HepG2 (cell line): ENCODE measurements around the gene FGFR3. TPM values are rescaled to one million over a fixed set of nuclear protein-coding genes. Genes with fewer than 3 reads are reported as not detected.

ENCODE experiments used
- ARID5B ChIP-seq: IDR thresholded peaks from 2 replicates; pipeline ENCODE4 v1.4.0; 2020; ENCODE audit warnings: mild to moderate bottlenecking, missing genetic modification reagents
- DZIP1 ChIP-seq: sonication (generic); formaldehyde crosslinking; IDR thresholded peaks from 2 replicates; pipeline ENCODE4 v1.5.0; 2020; ENCODE audit warnings: mild to moderate bottlenecking, missing genetic modification reagents
- EED ChIP-seq: sonication (generic); formaldehyde crosslinking; IDR thresholded peaks from 2 replicates; pipeline ENCODE4 v1.5.0; 2020; ENCODE audit warnings: mild to moderate bottlenecking, missing genetic modification reagents
- PATZ1 ChIP-seq: sonication (generic); formaldehyde crosslinking; IDR thresholded peaks from 2 replicates; pipeline ENCODE4 v1.4.0; 2020; ENCODE audit warnings: missing genetic modification reagents
- PHF21A ChIP-seq: sonication (generic); formaldehyde crosslinking; IDR thresholded peaks from 2 replicates; pipeline ENCODE4 v1.5.0; 2020; ENCODE audit warnings: mild to moderate bottlenecking, missing genetic modification reagents
- RAD21 ChIP-seq: fragments of 450-650 bp; formaldehyde crosslinking; IDR thresholded peaks from 2 replicates; pipeline ENCODE4 v1.5.0; 2020; ENCODE audit warnings: mild to moderate bottlenecking
- UBTF ChIP-seq: sonication (generic); formaldehyde crosslinking; IDR thresholded peaks from 2 replicates; pipeline ENCODE4 v1.4.0; 2020; ENCODE audit warnings: mild to moderate bottlenecking, missing genetic modification reagents
- ZFP91 ChIP-seq: sonication (generic); formaldehyde crosslinking; IDR thresholded peaks from 2 replicates; pipeline ENCODE4 v1.9.0; 2022; ENCODE audit warnings: missing genetic modification reagents, mild to moderate bottlenecking, borderline replicate concordance
- ZNF12 ChIP-seq: sonication (generic); formaldehyde crosslinking; IDR thresholded peaks from 2 replicates; pipeline ENCODE4 v1.5.0; 2020; ENCODE audit warnings: missing genetic modification reagents
- ZNF232 ChIP-seq: sonication (generic); formaldehyde crosslinking; IDR thresholded peaks from 2 replicates; pipeline ENCODE4 v1.4.0; 2020; ENCODE audit warnings: missing genetic modification reagents, borderline replicate concordance
- ZNF563 ChIP-seq: sonication (generic); formaldehyde crosslinking; IDR thresholded peaks from 2 replicates; pipeline ENCODE4 v1.8.0; 2022; ENCODE audit warnings: mild to moderate bottlenecking, moderate library complexity, missing genetic modification reagents
- ZNF672 ChIP-seq: sonication (generic); formaldehyde crosslinking; IDR thresholded peaks from 2 replicates; pipeline ENCODE4 v1.8.1; 2022; ENCODE audit warnings: missing genetic modification reagents
- ZNF704 ChIP-seq: sonication (generic); formaldehyde crosslinking; IDR thresholded peaks from 2 replicates; pipeline ENCODE4 v1.8.1; 2023; ENCODE audit warnings: mild to moderate bottlenecking, inconsistent platforms, moderate library complexity, missing genetic modification reagents, borderline replicate concordance
- polyA plus RNA-seq, 8 experiments: library from polyadenylated mRNA; depleted of rRNA in 3 of 8; stranded (reverse) in 7 of 8; unstranded in 1 of 8; fragments of >200 nt; fragmentation: Illumina TruSeq in 4 of 8; extraction: Trizol in 4 of 8; gene quantifications; 2 replicates each; pipeline versions ENCODE4 v1.2.1 to v1.2.3, GENCODE V29; 2011 to 2016; ENCODE audit warnings: low read depth in 4 of 8, missing spikeins in 1 of 8, mixed read lengths in 1 of 8; ENCODE audit not compliant: insufficient read depth in 1 of 8
- total RNA-seq, 5 experiments: library from RNA; depleted of rRNA; stranded (reverse); fragments of >200 nt; fragmentation: Illumina TruSeq; extraction: Trizol; gene quantifications; 2 replicates each; pipeline ENCODE4 v1.2.3, GENCODE V29; 2016; ENCODE audit warnings: low read depth in 1 of 5

The FGFR3 gene
- total and polyA plus RNA-seq, 2 of the 13 experiments (the other 11 are each of a cell fraction or from before 2014, with no cell fraction given): 103 to 109 TPM

- TF ChIP-seq ZNF563 (peak; percentile 43; the same call in 1 of the 2 replicates), ZNF232 (CRISPR knock-in tag) (no peak), EED (no peak), PATZ1 (CRISPR knock-in tag) (peak; percentile 34; the same call in 1 of the 2 replicates), DZIP1 (0 out of 2 replicates have a peak, but pooled peaks have one; percentile 48), RAD21 (peak; percentile 30; the same call in 1 of the 2 replicates), ZNF12 (CRISPR knock-in tag) (no peak), PHF21A (CRISPR knock-in tag) (peak; percentile 35; the same call in 1 of the 2 replicates), ARID5B (CRISPR knock-in tag) (0 out of 2 replicates have a peak, but pooled peaks have one; percentile 21), ZNF704 (CRISPR knock-in tag) (no peak), ZFP91 (CRISPR knock-in tag) (0 out of 2 replicates have a peak, but pooled peaks have one; percentile 38), UBTF (CRISPR knock-in tag) (peak; percentile 74; the same call in 1 of the 2 replicates), ZNF672 (CRISPR knock-in tag) (0 out of 2 replicates have a peak, but pooled peaks have one; percentile 20)
These were observed at the start of gene FGFR3 (continued) for GRCh38 chr4:1792832-1793495.
